GM12878 (cell line): ENCODE data around the gene FAM53B. TPM values are rescaled to one million over a fixed set of nuclear protein-coding genes. Genes with fewer than 3 reads are reported as not detected.

Source experiments
- ATAC-seq: fragments of 200-7000 bp; cut with Tn5 transposase; 3 replicates; pipeline ENCODE4 v1.9.1; 2020; ENCODE audit warnings: mild to moderate bottlenecking, moderate library complexity
- BruUV-seq: library from RNA; stranded (reverse); fragments of 400-500 nt; replicated peaks from 2 replicates; lab custom pipeline; 2021; lab: Mats Ljungman, UMichigan
- CTCF ChIA-PET: fragments of 300-600 bp; sonication (Branson Sonifier 250); formaldehyde crosslinking; extraction: SDS; loops from one replicate; lab custom pipeline; 2021; ENCODE audit warnings: inconsistent platforms; lab: Yijun Ruan, JAX
- POLR2A ChIA-PET: fragments of 350-600 bp; formaldehyde crosslinking; extraction: SDS; loops from one replicate; lab custom pipeline; 2021; ENCODE audit warnings: inconsistent platforms; lab: Charles Lee
- RAD21 ChIA-PET: fragments of 300-600 bp; sonication (Branson Sonifier 250); formaldehyde crosslinking; loops from one replicate; lab custom pipeline; 2023; ENCODE audit warnings: antibody characterized with exemption; ENCODE audit not compliant: unreplicated experiment; lab: Charles Lee
- SMC1A ChIA-PET: fragments of 300-600 bp; sonication (Branson Sonifier 250); formaldehyde crosslinking; loops from one replicate; lab custom pipeline; 2023; ENCODE audit not compliant: unreplicated experiment, uncharacterized antibody; lab: Charles Lee
- DNase-seq: peaks from one replicate; pipeline ENCODE4 v3.0.0-alpha.2; 2011; ENCODE audit warnings: low read depth, low spot score
- FAIRE-seq: peaks from 3 replicates; lab custom pipeline; 2011; peaks lifted over from hg19 to GRCh38; lab: Jason Lieb, UNC
- H2AFZ ChIP-seq: 2 replicates; pipeline ENCODE4 v1.6.0; 2011; ENCODE audit warnings: low read depth, low read length, control low read depth; ENCODE audit not compliant: control insufficient read depth
- H3K27ac ChIP-seq: 2 replicates; pipeline ENCODE4 v1.5.1; 2011; ENCODE audit warnings: control low read depth; ENCODE audit not compliant: control insufficient read depth, insufficient read depth
- H3K27me3 ChIP-seq, 2 experiments: replicated peaks in 1 of 2; 2 replicates each; pipeline versions ENCODE4 v1.6.0 to v1.6.1; 2011; ENCODE audit warnings: low read length in 1 of 2; ENCODE audit not compliant: control insufficient read depth in 2 of 2, insufficient read depth in 2 of 2
- H3K36me3 ChIP-seq, 2 experiments: 2 replicates each; pipeline ENCODE4 v1.5.1; 2011; ENCODE audit warnings: low read length in 1 of 2; ENCODE audit not compliant: control insufficient read depth in 2 of 2, insufficient read depth in 2 of 2
- H3K4me1 ChIP-seq: 2 replicates; pipeline ENCODE4 v1.6.1; 2011; ENCODE audit warnings: mild to moderate bottlenecking, low read length, moderate library complexity, mixed read lengths; ENCODE audit not compliant: control insufficient read depth, insufficient read depth
- H3K4me2 ChIP-seq: 2 replicates; pipeline ENCODE4 v1.6.0; 2011; ENCODE audit warnings: control low read depth; ENCODE audit not compliant: control insufficient read depth, insufficient read depth
- H3K4me3 ChIP-seq: fragments of 200-600 bp; sonication (generic); 2 replicates; pipeline ENCODE4 v1.5.1; 2016
- H3K79me2 ChIP-seq: 2 replicates; pipeline ENCODE4 v1.6.0; 2011; ENCODE audit warnings: low read length; ENCODE audit not compliant: control insufficient read depth, insufficient read depth
- H3K9ac ChIP-seq: 2 replicates; pipeline ENCODE4 v1.8.0; 2011; ENCODE audit warnings: low read length, control low read depth, mixed read lengths; ENCODE audit not compliant: control insufficient read depth, insufficient read depth
- H3K9me3 ChIP-seq: replicated peaks from 3 replicates; pipeline ENCODE4 v1.5.1; 2011; ENCODE audit warnings: mild to moderate bottlenecking, low read length; ENCODE audit not compliant: control insufficient read depth, insufficient read depth
- H4K20me1 ChIP-seq: 2 replicates; pipeline ENCODE4 v1.6.0; 2011; ENCODE audit not compliant: control insufficient read depth, insufficient read depth
- CBFB ChIP-seq: IDR thresholded peaks from 2 replicates; pipeline ENCODE4 v1.6.1; 2016; ENCODE audit warnings: antibody characterized with exemption, low read depth
- CREM ChIP-seq: IDR thresholded peaks from 2 replicates; pipeline ENCODE4 v1.6.1; 2014; ENCODE audit warnings: antibody characterized with exemption, low read depth
- GABPA ChIP-seq: IDR thresholded peaks from 2 replicates; pipeline ENCODE4 v1.6.1; 2014; ENCODE audit warnings: antibody characterized with exemption, low read depth, mild to moderate bottlenecking, inconsistent platforms
- HDGF ChIP-seq: fragments of 450-650 bp; IDR thresholded peaks from 2 replicates; pipeline ENCODE4 v1.6.1; 2016; ENCODE audit warnings: antibody characterized with exemption
- IRF4 ChIP-seq: IDR thresholded peaks from 2 replicates; pipeline ENCODE4 v1.6.1; 2011; ENCODE audit warnings: low read depth, low read length
- JUNB ChIP-seq: IDR thresholded peaks from 2 replicates; pipeline ENCODE4 v1.6.1; 2016; ENCODE audit warnings: antibody characterized with exemption, mild to moderate bottlenecking
- MEF2B ChIP-seq: fragments of 450-650 bp; IDR thresholded peaks from 2 replicates; pipeline ENCODE4 v1.6.1; 2018; ENCODE audit warnings: mild to moderate bottlenecking, moderate library complexity; ENCODE audit not compliant: partially characterized antibody, poor library complexity, severe bottlenecking
- NFXL1 ChIP-seq: fragments of 450-650 bp; IDR thresholded peaks from 2 replicates; pipeline ENCODE4 v1.6.1; 2017; ENCODE audit warnings: antibody characterized with exemption, mild to moderate bottlenecking, borderline replicate concordance
- RFX5 ChIP-seq: IDR thresholded peaks from 2 replicates; pipeline ENCODE4 v1.6.1; 2011; ENCODE audit warnings: low read depth, low read length, improper control_type of control experiment
- SKIL ChIP-seq: fragments of 450-650 bp; IDR thresholded peaks from 2 replicates; pipeline ENCODE4 v1.6.1; 2017; ENCODE audit warnings: mild to moderate bottlenecking, low read depth, inconsistent platforms; ENCODE audit not compliant: poor library complexity, severe bottlenecking
- SMC3 ChIP-seq: IDR thresholded peaks from 2 replicates; pipeline ENCODE4 v1.6.1; 2011; ENCODE audit warnings: low read length, improper control_type of control experiment, borderline replicate concordance
- TARDBP ChIP-seq: IDR thresholded peaks from 2 replicates; pipeline ENCODE4 v1.6.1; 2016; ENCODE audit warnings: borderline replicate concordance
- YY1 ChIP-seq: IDR thresholded peaks from 2 replicates; pipeline ENCODE4 v1.6.1; 2011; ENCODE audit warnings: low read depth, mild to moderate bottlenecking, low read length
- ZNF384 ChIP-seq: IDR thresholded peaks from 2 replicates; pipeline ENCODE4 v1.6.1; 2012; ENCODE audit warnings: low read depth, mild to moderate bottlenecking, low read length, improper control_type of control experiment, borderline replicate concordance
- WGBS: methylation state at CpG from one replicate; pipeline ENCODE4 v1.1.6; 2016; ENCODE audit warnings: low lambda C conversion rate; ENCODE audit not compliant: insufficient replicate concordance, insufficient coverage; ENCODE audit errors: missing lambda C conversion rate; 5-methylcytosine and 5-hydroxymethylcytosine counted together
- in situ Hi-C: fragments of 300-500 bp; cut with MboI; formaldehyde crosslinking; loops from 9 replicates; pipeline ENCODE4 v1.14.3; 2018; ENCODE audit warnings: mixed read lengths
- intact Hi-C: fragments of 100-400 bp; cut with micrococcal nuclease; formaldehyde crosslinking; loops from one replicate; pipeline ENCODE4 v1.14.2; 2022; ENCODE audit not compliant: unreplicated experiment
- polyA plus RNA-seq, 11 experiments: library from polyadenylated mRNA; depleted of rRNA in 4 of 11; unstranded in 6 of 11; stranded (reverse) in 5 of 11; fragments of >200 nt; fragmentation: Nextera tagmentation in 4 of 11; fragmentation: Illumina TruSeq in 1 of 11; extraction: Ambion mirVana in 4 of 11; extraction: Trizol in 1 of 11; gene quantifications; 1 replicate in 1 of 11; 2 replicates in 10 of 11; pipeline versions ENCODE4 v1.2.1 to v1.2.3, GENCODE V29; 2011 to 2016; ENCODE audit warnings: inconsistent platforms in 2 of 11, missing spikeins in 2 of 11, low read depth in 1 of 11
- total RNA-seq, 4 experiments: library from RNA; depleted of rRNA in 3 of 4; stranded (reverse); fragments of >200 nt in 3 of 4; fragmentation: Illumina TruSeq in 1 of 4; extraction: Trizol in 1 of 4; gene quantifications; 2 replicates each; pipeline versions ENCODE4 v1.2.1 to v1.2.3, GENCODE V29; 2013 to 2021
- TF ChIP-seq, protein P1 (sequence below): fragments of 450-650 bp; IDR thresholded peaks from 2 replicates; pipeline ENCODE4 v1.6.1; 2017; ENCODE audit warnings: antibody characterized with exemption, mild to moderate bottlenecking, moderate library complexity

FAM53B gene
- total and polyA plus RNA-seq, 10 of the 15 experiments (the other 5 are each of a cell fraction or from before 2014, with no cell fraction given): 0.05 to 26.3 (median 8.1) TPM

- TF ChIP-seq SKIL: peak; percentile 53
- 0 out of 2 replicates have a peak, but pooled peaks have one; percentile 27 for TF ChIP-seq TARDBP
- peak; percentile 92 for TF ChIP-seq SMC3
These were observed 2.8 kb downstream of the FAM53B start (continued) for GRCh38 chr10:124741281-124741921.

- H3K4me1 ChIP-seq: peaks cover 49% of the 10 kb centered on the region
- FAIRE-seq: peak; percentile 41
- H3K27me3 ChIP-seq: no peaks in the 10 kb centered on the region
- no peaks in the 10 kb centered on the region; a peak in 1 of 4 replicates for H3K36me3 ChIP-seq
- peak overlapping the region; percentile 42 for H3K9ac ChIP-seq
- H2AFZ ChIP-seq: peak overlapping the region; percentile 39
- WGBS: 5% methylated on average over 18 of the region's 18 CpGs
- POLR2A ChIA-PET: interaction anchor here (0.6 to 4.9 kb wide), 10 partner anchors 10 to 200 kb away, joined by 3 to 134 read pairs (median 6); no protein-coding TSS in a partner anchor
- H3K4me3 ChIP-seq: peak overlapping the region; percentile 84; the same call in 1 of the 2 replicates
- H3K79me2 ChIP-seq: peaks cover 48% of the 10 kb centered on the region
- CTCF ChIA-PET: interaction anchor here (0.7 to 4.9 kb wide), 37 partner anchors 9 to 321 kb away, joined by 3 to 319 read pairs (median 10); partner anchors contain the start of genes ABRAXAS2, EEF1AKMT2 and LHPP
- RAD21 ChIA-PET: interaction anchor here (0.7 to 8.2 kb wide), 48 partner anchors 9 to 267 kb away, joined by 3 to 360 read pairs (median 6); partner anchors contain the start of genes ABRAXAS2 and EEF1AKMT2
- intact Hi-C loops (loop anchor here (1.0 to 10.0 kb wide), 10 partner anchors 21 to 746 kb away; no protein-coding TSS in a partner anchor), in situ Hi-C loops (loop anchor here (5.0 kb wide), 1 partner anchor 203 kb away; no protein-coding TSS in a partner anchor)
- peak; percentile 61 for ATAC-seq
- DNase-seq: no peak
- H3K4me2 ChIP-seq: peak overlapping the region; percentile 48
- H3K27ac ChIP-seq: peak overlapping the region; percentile 57
- SMC1A ChIA-PET: interaction anchor here (0.6 to 8.0 kb wide), 44 partner anchors 9 to 325 kb away, joined by 3 to 351 read pairs (median 5); partner anchors contain the start of gene ABRAXAS2
- H3K9me3 ChIP-seq: no peaks in the 10 kb centered on the region
- no peaks in the 10 kb centered on the region; the same call in 1 of the 2 replicates for H4K20me1 ChIP-seq
- BruUV-seq: no TSS peak
- TF ChIP-seq NFXL1 (no peak), RFX5 (no peak), GABPA (no peak; the same call in 1 of the 2 replicates), JUNB (peak; percentile 40), CREM (0 out of 2 replicates have a peak, but pooled peaks have one; percentile 6), YY1 (no peak), HDGF (no peak), ZNF384 (no peak), IRF4 (no peak), MEF2B (peak; percentile 25), CBFB (no peak)
- TF ChIP-seq, protein P1, sequence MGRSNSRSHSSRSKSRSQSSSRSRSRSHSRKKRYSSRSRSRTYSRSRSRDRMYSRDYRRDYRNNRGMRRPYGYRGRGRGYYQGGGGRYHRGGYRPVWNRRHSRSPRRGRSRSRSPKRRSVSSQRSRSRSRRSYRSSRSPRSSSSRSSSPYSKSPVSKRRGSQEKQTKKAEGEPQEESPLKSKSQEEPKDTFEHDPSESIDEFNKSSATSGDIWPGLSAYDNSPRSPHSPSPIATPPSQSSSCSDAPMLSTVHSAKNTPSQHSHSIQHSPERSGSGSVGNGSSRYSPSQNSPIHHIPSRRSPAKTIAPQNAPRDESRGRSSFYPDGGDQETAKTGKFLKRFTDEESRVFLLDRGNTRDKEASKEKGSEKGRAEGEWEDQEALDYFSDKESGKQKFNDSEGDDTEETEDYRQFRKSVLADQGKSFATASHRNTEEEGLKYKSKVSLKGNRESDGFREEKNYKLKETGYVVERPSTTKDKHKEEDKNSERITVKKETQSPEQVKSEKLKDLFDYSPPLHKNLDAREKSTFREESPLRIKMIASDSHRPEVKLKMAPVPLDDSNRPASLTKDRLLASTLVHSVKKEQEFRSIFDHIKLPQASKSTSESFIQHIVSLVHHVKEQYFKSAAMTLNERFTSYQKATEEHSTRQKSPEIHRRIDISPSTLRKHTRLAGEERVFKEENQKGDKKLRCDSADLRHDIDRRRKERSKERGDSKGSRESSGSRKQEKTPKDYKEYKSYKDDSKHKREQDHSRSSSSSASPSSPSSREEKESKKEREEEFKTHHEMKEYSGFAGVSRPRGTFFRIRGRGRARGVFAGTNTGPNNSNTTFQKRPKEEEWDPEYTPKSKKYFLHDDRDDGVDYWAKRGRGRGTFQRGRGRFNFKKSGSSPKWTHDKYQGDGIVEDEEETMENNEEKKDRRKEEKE: no peak
These were observed 3.6 kb downstream of the FAM53B start for GRCh38 chr10:124740369-124741280.
